HPDE6-E6E7 (cell line): ENCODE results near the gene PSMA5.
"Not testable (repeated sequence)": the region's sequence is repeated elsewhere in the genome, so short reads cannot be mapped to it uniquely, and the experiment has no call there.

ENCODE experiments used
- DNase-seq: peaks from one replicate; pipeline ENCODE4 v3.0.0; 2011; ENCODE audit warnings: missing footprints; ENCODE audit errors: extremely low spot score

Gene PSMA5

GRCh38 chr1:109392037-109392787, 34.0 kb downstream of the PSMA5 start:
- DNase-seq = no peak

GRCh38 chr1:109391626-109392025, 34.6 kb downstream of the PSMA5 start:
- DNase-seq = no peak

GRCh38 chr1:109391157-109391556, 35.1 kb downstream of the PSMA5 start:
- DNase-seq = no peak

GRCh38 chr1:109389638-109390341, 36.5 kb downstream of the PSMA5 start:
- DNase-seq = no peak

- no peak for DNase-seq
Observed at GRCh38 chr1:109388884-109389637, 37.2 kb downstream of the PSMA5 start.

- DNase-seq = no peak
Observed at GRCh38 chr1:109388208-109388711, 38.0 kb downstream of the PSMA5 start.

- no peak for DNase-seq
Observed at GRCh38 chr1:109386054-109386717, 40.1 kb downstream of the PSMA5 start.

GRCh38 chr1:109385417-109385816, 40.8 kb downstream of the PSMA5 start:
- no peak for DNase-seq

GRCh38 chr1:109383854-109384253, 42.4 kb downstream of the PSMA5 start:
- no peak for DNase-seq

- no peak for DNase-seq
Observed at GRCh38 chr1:109383087-109383779, 43.0 kb downstream of the PSMA5 start.

- no peak for DNase-seq
Observed at GRCh38 chr1:109381573-109381972, 44.7 kb downstream of the PSMA5 start.

GRCh38 chr1:109379907-109380306, 46.3 kb downstream of the PSMA5 start:
- DNase-seq = no peak

GRCh38 chr1:109379422-109379821, 46.8 kb downstream of the PSMA5 start:
- DNase-seq = no peak

GRCh38 chr1:109377698-109378097, 48.5 kb downstream of the PSMA5 start:
- DNase-seq = no peak

- DNase-seq = not testable (repeated sequence)
Observed at GRCh38 chr1:109373696-109374095, 52.6 kb downstream of the PSMA5 start.

- DNase-seq = no peak
Observed at GRCh38 chr1:109373126-109373525, 53.1 kb downstream of the PSMA5 start.

- DNase-seq = no peak
Observed at GRCh38 chr1:109372281-109372680, 54.0 kb downstream of the PSMA5 start.

GRCh38 chr1:109371341-109371739, 54.9 kb downstream of the PSMA5 start:
- DNase-seq = no peak

- DNase-seq = no peak
Observed at GRCh38 chr1:109370712-109371340, 55.4 kb downstream of the PSMA5 start.

- DNase-seq = no peak
Observed at GRCh38 chr1:109369167-109369746, 57.0 kb downstream of the PSMA5 start.
